Urothelium cell line (cell line): ENCODE data around the gene C1orf159.
"Not testable (repeated sequence)": the region's sequence is repeated elsewhere in the genome, so short reads cannot be mapped to it uniquely, and the experiment has no call there.

Experiments
- DNase-seq: peaks from one replicate; pipeline ENCODE4 v3.0.0; 2011; ENCODE audit warnings: low spot score, mixed read lengths
- FAIRE-seq: peaks from 2 replicates; lab custom pipeline; 2011; peaks lifted over from hg19 to GRCh38; lab: Jason Lieb, UNC

C1orf159 gene

GRCh38 chr1:1058088-1058905 is 57.6 kb downstream of the C1orf159 start:
- DNase-seq: no peak
- no peak for FAIRE-seq

GRCh38 chr1:1057769-1058087 is 58.2 kb downstream of the C1orf159 start:
- not testable (repeated sequence) for FAIRE-seq, DNase-seq

- no peak for DNase-seq
- peak; percentile 79 for FAIRE-seq
These were observed 59.8 kb downstream of the C1orf159 start for GRCh38 chr1:1055841-1056736.

- DNase-seq (no peak), FAIRE-seq (no peak)
These were observed 60.9 kb downstream of the C1orf159 start for GRCh38 chr1:1054971-1055370.

- no peak for FAIRE-seq
These were observed 61.7 kb downstream of the C1orf159 start for GRCh38 chr1:1054099-1054700.

GRCh38 chr1:1053682-1054081 is 62.2 kb downstream of the C1orf159 start:
- FAIRE-seq (no peak), DNase-seq (no peak)

More at GRCh38 chr1:1054099-1054700, 61.7 kb downstream of the C1orf159 start:
- DNase-seq: no peak

GRCh38 chr1:1053022-1053421 is 62.9 kb downstream of the C1orf159 start:
- no peak for FAIRE-seq

GRCh38 chr1:1052003-1052840 is 63.7 kb downstream of the C1orf159 start:
- DNase-seq (no peak), FAIRE-seq (peak; percentile 83)

More at GRCh38 chr1:1053022-1053421, 62.9 kb downstream of the C1orf159 start:
- no peak for DNase-seq

GRCh38 chr1:1051127-1051810 is 64.6 kb downstream of the C1orf159 start:
- no peak for FAIRE-seq

GRCh38 chr1:1050577-1051052 is 65.3 kb downstream of the C1orf159 start:
- DNase-seq (no peak), FAIRE-seq (no peak)

More at GRCh38 chr1:1051127-1051810, 64.6 kb downstream of the C1orf159 start:
- no peak for DNase-seq

- DNase-seq: no peak
- FAIRE-seq: no peak
These were observed 66.3 kb downstream of the C1orf159 start for GRCh38 chr1:1049318-1050165.

GRCh38 chr1:1048765-1049164 is 67.1 kb downstream of the C1orf159 start:
- FAIRE-seq (no peak), DNase-seq (no peak)

GRCh38 chr1:1047963-1048362 is 67.9 kb downstream of the C1orf159 start:
- no peak for FAIRE-seq

GRCh38 chr1:1047407-1047806 is 68.5 kb downstream of the C1orf159 start:
- no peak for DNase-seq
- no peak for FAIRE-seq

More at GRCh38 chr1:1047963-1048362, 67.9 kb downstream of the C1orf159 start:
- DNase-seq: no peak

GRCh38 chr1:1046767-1047166 is 69.1 kb downstream of the C1orf159 start:
- no peak for FAIRE-seq

GRCh38 chr1:1046243-1046642 is 69.6 kb downstream of the C1orf159 start:
- DNase-seq (no peak), FAIRE-seq (no peak)

More at GRCh38 chr1:1046767-1047166, 69.1 kb downstream of the C1orf159 start:
- DNase-seq: no peak

GRCh38 chr1:1045129-1045528 is 70.8 kb downstream of the C1orf159 start:
- FAIRE-seq (no peak), DNase-seq (no peak)

- FAIRE-seq: no peak
- no peak for DNase-seq
These were observed 71.3 kb downstream of the C1orf159 start for GRCh38 chr1:1044455-1045078.
